ENCODE data around the gene CFAP107.
"Not testable (repeated sequence)": the region's sequence is repeated elsewhere in the genome, so short reads cannot be mapped to it uniquely, and the experiment has no call there.

- not testable (repeated sequence) for TF ChIP-seq CTCF (IDR thresholded peaks at IDR 0.05; ENCODE audit: low read length); EZH2 (IDR thresholded peaks at IDR 0.05; ENCODE audit: borderline replicate concordance, low read length)
Measured at GRCh38 chr1:12791097-12791496, 45.1 kb downstream of the CFAP107 start, which contains the start of gene PRAMEF1.

Data from OCI-LY1 (cell line).